DOHH2 (cell line): ENCODE data around the gene LILRB3.
A peak's percentile ranks its signal among the peaks of the same experiment; 100 is the strongest.

Experiments used
- EZH2phosphoT487 ChIP-seq: fragments of 200-600 bp; sonication (generic); IDR thresholded peaks from 2 replicates; pipeline ENCODE4 v1.6.1; 2017; ENCODE audit warnings: borderline replicate concordance, mild to moderate bottlenecking, antibody characterized with exemption, low read length, moderate library complexity, mixed read lengths
- TF ChIP-seq, protein P1 (sequence below): fragments of 200-600 bp; sonication (generic); IDR thresholded peaks from one replicate; pipeline ENCODE4 v1.5.1; 2014; ENCODE audit warnings: antibody characterized with exemption, mild to moderate bottlenecking, low read depth, low read length; ENCODE audit not compliant: poor library complexity, severe bottlenecking

DNA sequence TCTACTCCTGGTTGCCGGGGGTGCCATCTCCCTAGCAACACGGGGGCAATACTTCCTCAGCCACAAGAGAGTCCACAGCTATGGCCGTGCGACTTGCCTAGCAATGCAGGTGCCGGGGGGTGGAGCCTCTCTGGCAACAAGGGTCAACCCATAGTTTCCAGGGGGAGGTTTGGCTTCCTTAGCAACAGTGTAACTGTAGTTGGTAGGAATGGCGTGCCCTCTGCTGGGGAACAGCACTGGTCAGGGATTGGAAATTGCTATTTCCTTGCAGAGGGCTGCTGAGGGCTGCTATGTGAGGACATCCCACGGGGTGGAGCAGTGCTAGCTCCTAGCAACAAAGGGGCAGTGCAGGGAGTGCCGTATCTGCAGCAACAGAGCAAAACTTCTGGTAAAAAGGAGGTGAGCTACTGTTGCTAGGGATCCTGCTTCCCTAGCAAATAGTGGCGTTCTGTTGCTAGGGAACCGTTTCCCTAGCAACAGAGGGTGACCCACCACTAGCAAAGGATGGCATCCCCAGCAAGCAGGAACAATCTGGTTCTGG lies 42.8 kb downstream of the LILRB3 start:
- TF ChIP-seq, protein P1, sequence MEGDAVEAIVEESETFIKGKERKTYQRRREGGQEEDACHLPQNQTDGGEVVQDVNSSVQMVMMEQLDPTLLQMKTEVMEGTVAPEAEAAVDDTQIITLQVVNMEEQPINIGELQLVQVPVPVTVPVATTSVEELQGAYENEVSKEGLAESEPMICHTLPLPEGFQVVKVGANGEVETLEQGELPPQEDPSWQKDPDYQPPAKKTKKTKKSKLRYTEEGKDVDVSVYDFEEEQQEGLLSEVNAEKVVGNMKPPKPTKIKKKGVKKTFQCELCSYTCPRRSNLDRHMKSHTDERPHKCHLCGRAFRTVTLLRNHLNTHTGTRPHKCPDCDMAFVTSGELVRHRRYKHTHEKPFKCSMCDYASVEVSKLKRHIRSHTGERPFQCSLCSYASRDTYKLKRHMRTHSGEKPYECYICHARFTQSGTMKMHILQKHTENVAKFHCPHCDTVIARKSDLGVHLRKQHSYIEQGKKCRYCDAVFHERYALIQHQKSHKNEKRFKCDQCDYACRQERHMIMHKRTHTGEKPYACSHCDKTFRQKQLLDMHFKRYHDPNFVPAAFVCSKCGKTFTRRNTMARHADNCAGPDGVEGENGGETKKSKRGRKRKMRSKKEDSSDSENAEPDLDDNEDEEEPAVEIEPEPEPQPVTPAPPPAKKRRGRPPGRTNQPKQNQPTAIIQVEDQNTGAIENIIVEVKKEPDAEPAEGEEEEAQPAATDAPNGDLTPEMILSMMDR, result peak; percentile 73
- no peak for TF ChIP-seq EZH2phosphoT487
